Vagina (tissue), 2 donors: ENCODE data around the gene PRSS38. TPM values are rescaled to one million over a fixed set of nuclear protein-coding genes. Genes with fewer than 3 reads are reported as not detected.

Experiments
- DNase-seq, 2 donors: peaks; one replicate each; pipeline ENCODE4 v3.0.0-alpha.2; 2017; ENCODE audit errors: extremely low spot score in 2 of 2
- H3K27ac ChIP-seq: fragments of 200-600 bp; sonication (generic); one replicate; pipeline ENCODE4 v1.5.1; 2019
- H3K27me3 ChIP-seq: fragments of 200-600 bp; sonication (generic); one replicate; pipeline ENCODE4 v1.5.1; 2019
- H3K36me3 ChIP-seq, 2 donors: fragments of 200-600 bp; sonication (generic); one replicate each; pipeline ENCODE4 v1.5.1; 2017 to 2019
- H3K4me1 ChIP-seq: fragments of 200-600 bp; sonication (generic); one replicate; pipeline ENCODE4 v1.5.1; 2019
- H3K4me3 ChIP-seq, 2 donors: fragments of 200-600 bp; sonication (generic); 1 replicate in 1 of 2; 2 replicates in 1 of 2; pipeline ENCODE4 v1.5.1; 2016 to 2019
- H3K9me3 ChIP-seq: fragments of 200-600 bp; sonication (generic); one replicate; pipeline ENCODE4 v1.5.1; 2019
- CTCF ChIP-seq, 3 experiments: fragments of 450-650 bp in 2 of 3; fragments of 200-600 bp in 1 of 3; sonication (generic) in 1 of 3; IDR thresholded peaks; one replicate each; pipeline ENCODE4 v1.5.1; 2017 to 2019; ENCODE audit warnings: antibody characterized with exemption in 3 of 3, mild to moderate bottlenecking in 2 of 3, moderate library complexity in 2 of 3
- POLR2A ChIP-seq, 2 donors: fragments of 450-650 bp; IDR thresholded peaks; one replicate each; pipeline ENCODE4 v1.6.1; 2017; ENCODE audit warnings: antibody characterized with exemption in 2 of 2, mild to moderate bottlenecking in 2 of 2, moderate library complexity in 2 of 2
- POLR2AphosphoS5 ChIP-seq, 2 donors: sonication (generic); formaldehyde crosslinking; IDR thresholded peaks; one replicate each; pipeline ENCODE4 v1.9.0; 2017; ENCODE audit warnings: antibody characterized with exemption in 2 of 2, mild to moderate bottlenecking in 2 of 2, low read depth in 1 of 2; ENCODE audit not compliant: insufficient read depth in 1 of 2
- intact Hi-C: fragments of 100-400 bp; cut with DNase I; formaldehyde crosslinking; loops from one replicate; pipeline ENCODE4 v1.15.1; 2023
- total RNA-seq: library from RNA; depleted of rRNA; stranded (reverse); fragments of >200 nt; gene quantifications from one replicate; pipeline ENCODE4 v1.2.3, GENCODE V29; 2016

PRSS38 gene
- total RNA-seq, 1 donor from 2014 or later = not detected

DNA sequence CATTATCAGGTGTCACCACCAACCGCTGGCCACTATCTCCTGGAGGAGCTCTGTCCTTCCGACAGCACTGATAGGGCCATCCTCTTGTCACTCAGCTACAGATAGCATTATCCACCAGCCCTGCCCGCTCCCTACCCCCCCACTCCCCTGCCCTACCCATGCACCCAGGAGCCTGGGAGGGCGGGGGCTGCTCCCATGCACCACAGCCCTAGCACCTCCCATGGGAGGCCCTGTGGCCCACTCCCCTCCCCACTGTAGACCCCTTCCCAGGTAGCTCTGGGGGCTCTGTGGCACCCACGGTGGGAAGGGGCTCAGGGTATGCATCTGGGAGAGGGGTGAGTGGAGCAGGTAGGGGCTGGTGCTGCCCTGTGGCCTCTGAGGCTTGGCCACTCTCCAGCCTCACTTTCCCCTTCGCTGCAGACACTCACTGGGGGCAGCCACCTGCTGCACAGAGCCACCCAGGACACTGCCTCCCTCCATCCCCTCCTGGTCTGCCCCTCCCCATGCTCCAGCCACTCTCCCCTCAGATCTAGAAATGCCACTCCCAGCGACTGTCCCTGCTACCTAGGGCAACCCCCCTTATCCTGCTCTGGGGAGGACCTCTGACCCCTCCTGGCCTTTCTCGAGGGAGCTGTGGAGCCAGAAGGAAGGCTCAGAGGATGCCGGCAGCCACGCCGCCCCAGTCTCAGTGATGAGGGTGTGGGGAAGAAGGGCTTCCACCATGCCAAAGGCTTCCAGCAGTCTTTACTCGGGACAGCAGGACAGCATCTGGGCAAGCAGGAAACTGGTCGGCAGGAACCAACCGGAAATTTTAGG is 73.8 kb downstream of the PRSS38 start:
- no peak for TF ChIP-seq POLR2A (IDR thresholded peaks at IDR 0.05)
- no peak for TF ChIP-seq POLR2AphosphoS5 (IDR thresholded peaks at IDR 0.05; ENCODE audit: insufficient read depth in 1 of 2, low read depth in 1 of 2)
- TF ChIP-seq CTCF (IDR thresholded peaks at IDR 0.05) = no peak
- no peak overlapping the region for H3K27ac ChIP-seq
- H3K27me3 ChIP-seq = no peaks in the 10 kb centered on the region
- H3K9me3 ChIP-seq = no peaks in the 10 kb centered on the region
- peak; percentile 85 to 95 for DNase-seq
- peaks cover 32% of the 10 kb centered on the region for H3K4me1 ChIP-seq
- no peak overlapping the region for H3K4me3 ChIP-seq
- no peaks in the 10 kb centered on the region for H3K36me3 ChIP-seq
- intact Hi-C loops = no loop called here

DNA sequence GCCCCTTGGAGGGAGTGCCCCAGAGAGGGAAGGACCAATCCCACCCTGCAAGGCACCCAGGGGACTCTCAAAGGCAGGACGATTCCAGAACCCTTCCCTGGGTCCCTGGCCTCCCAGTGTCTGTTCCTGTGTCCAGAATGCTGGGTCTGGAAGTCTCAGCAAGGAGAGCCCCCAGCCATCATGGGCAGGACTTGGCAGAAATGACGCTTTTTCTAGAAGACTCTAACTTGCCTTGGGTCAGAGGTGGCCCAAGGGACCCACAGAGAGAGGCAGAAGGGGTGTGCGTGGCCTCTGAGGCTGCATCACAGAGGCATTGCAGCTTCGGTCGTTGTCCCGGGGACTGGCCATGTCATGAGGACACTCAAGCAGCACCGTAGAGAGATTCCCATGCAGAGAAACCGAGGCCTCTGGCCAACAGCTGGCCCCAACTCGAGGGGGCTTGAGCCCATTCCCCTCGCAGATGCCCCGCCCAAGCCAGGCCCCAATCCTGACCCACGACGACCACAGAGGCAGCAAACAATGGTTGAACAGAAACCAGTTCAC is 74.5 kb downstream of the PRSS38 start:
- no peak overlapping the region for H3K4me3 ChIP-seq
- intact Hi-C loops = no loop called here
- peaks cover 27% of the 10 kb centered on the region for H3K4me1 ChIP-seq
- H3K27me3 ChIP-seq = no peaks in the 10 kb centered on the region
- no peak overlapping the region for H3K27ac ChIP-seq
- peak; percentile 80 to 81 for DNase-seq
- no peaks in the 10 kb centered on the region for H3K9me3 ChIP-seq
- TF ChIP-seq CTCF (IDR thresholded peaks at IDR 0.05) (no peak), POLR2A (IDR thresholded peaks at IDR 0.05) (no peak), POLR2AphosphoS5 (IDR thresholded peaks at IDR 0.05; ENCODE audit: insufficient read depth in 1 of 2, low read depth in 1 of 2) (no peak)
- H3K36me3 ChIP-seq = no peaks in the 10 kb centered on the region

GRCh38 chr1:227890451-227891222 is 75.2 kb downstream of the PRSS38 start:
- H3K9me3 ChIP-seq = no peaks in the 10 kb centered on the region
- no peak overlapping the region for H3K27ac ChIP-seq
- H3K27me3 ChIP-seq = no peaks in the 10 kb centered on the region
- H3K4me3 ChIP-seq = no peak overlapping the region
- TF ChIP-seq POLR2A (IDR thresholded peaks at IDR 0.05) (no peak), CTCF (IDR thresholded peaks at IDR 0.05) (no peak), POLR2AphosphoS5 (IDR thresholded peaks at IDR 0.05; ENCODE audit: insufficient read depth in 1 of 2, low read depth in 1 of 2) (no peak)
- intact Hi-C loops = no loop called here
- peaks cover 20% of the 10 kb centered on the region for H3K4me1 ChIP-seq
- no peaks in the 10 kb centered on the region for H3K36me3 ChIP-seq
- peak; percentile 79 to 95 for DNase-seq

DNA sequence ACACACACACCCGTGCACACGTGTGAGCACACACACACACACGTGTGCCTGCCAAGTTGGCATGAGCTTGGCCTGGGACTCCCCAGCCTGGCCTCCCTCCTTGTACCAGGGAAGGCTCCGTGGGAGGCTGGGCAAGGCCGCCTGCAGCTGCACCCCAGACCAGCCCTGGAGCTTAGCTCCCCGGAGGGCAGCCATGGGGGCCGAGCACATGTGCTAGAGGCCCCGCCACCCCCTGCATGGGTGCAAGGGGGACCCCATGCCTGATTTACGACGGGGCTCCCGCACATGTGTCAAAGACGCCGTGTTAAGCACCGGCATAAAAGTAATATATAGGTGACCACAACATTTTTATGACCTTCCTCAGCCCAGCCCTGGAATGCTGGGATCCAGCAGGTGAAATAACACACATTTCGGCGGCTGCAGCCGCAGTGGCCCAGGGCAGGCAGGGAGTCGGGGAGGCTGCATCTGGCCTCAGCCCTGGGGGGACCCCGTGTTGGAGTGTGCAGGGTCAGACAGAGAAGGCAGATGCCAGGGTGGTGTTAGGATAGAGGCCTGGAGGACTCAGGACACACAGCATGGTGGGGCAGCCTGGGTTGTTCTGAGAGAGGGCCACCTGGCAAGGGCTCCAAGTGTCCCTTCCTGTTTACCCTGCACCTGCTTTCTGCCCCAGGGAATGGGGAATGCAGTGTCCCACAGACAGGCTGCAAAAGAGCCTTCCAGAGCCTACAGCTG is 75.9 kb downstream of the PRSS38 start:
- H3K27me3 ChIP-seq = no peaks in the 10 kb centered on the region
- no peaks in the 10 kb centered on the region for H3K9me3 ChIP-seq
- H3K4me3 ChIP-seq = no peak overlapping the region
- H3K36me3 ChIP-seq = no peaks in the 10 kb centered on the region
- H3K4me1 ChIP-seq = peaks cover 13% of the 10 kb centered on the region
- TF ChIP-seq CTCF (IDR thresholded peaks at IDR 0.05) (no peak), POLR2AphosphoS5 (IDR thresholded peaks at IDR 0.05; ENCODE audit: insufficient read depth in 1 of 2, low read depth in 1 of 2) (no peak), POLR2A (IDR thresholded peaks at IDR 0.05) (no peak)
- peak; percentile 86 to 93 for DNase-seq
- intact Hi-C loops = no loop called here
- no peak overlapping the region for H3K27ac ChIP-seq
